Activated CD4-positive, alpha-beta T cell treated with anti-CD3 and anti-CD28 coated beads for 48 hours (primary cell): ENCODE results near the gene SH2D3C.
A peak's percentile ranks its signal among the peaks of the same experiment; 100 is the strongest.
"Not testable (repeated sequence)": the region's sequence is repeated elsewhere in the genome, so short reads cannot be mapped to it uniquely, and the experiment has no call there.

Source experiments
- DNase-seq: peaks from one replicate; pipeline ENCODE4 v3.0.0-alpha.2; 2020

Gene SH2D3C

GRCh38 chr9:127765418-127765817 is 13.0 kb downstream of the SH2D3C start:
- no peak for DNase-seq

GRCh38 chr9:127763918-127764384 is 14.5 kb downstream of the SH2D3C start:
- peak; percentile 52 for DNase-seq

DNA sequence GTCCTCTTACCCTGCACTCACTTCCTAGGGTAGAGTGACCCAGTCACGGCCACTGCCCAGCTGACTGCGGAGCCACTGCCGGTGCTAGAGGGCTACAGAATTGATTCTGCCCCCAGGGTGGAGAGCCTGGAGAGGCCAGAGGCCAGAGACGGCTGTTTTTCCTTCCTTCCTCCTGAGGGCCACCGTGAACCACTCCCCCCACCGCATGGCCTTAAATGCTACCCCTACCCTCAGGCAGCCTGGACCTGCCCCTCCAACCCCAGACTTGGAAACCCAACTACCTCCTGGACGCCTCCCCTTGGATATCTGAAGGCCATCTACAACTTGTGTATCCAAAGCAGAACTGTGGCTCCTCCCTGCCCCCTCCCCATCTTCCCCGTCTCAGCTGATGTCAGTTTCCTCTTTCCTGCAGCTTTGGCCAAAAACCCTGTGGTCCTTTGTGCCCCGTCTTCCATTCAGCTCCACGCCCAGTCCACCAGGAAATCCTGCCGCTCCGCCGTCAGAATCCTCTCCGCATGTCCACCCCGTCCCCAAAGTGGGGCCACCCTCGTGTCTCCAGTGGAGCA is 16.3 kb downstream of the SH2D3C start:
- DNase-seq: no peak

- no peak for DNase-seq
These were observed 16.9 kb downstream of the SH2D3C start for GRCh38 chr9:127761491-127761956.

GRCh38 chr9:127761061-127761460 is 17.4 kb downstream of the SH2D3C start:
- DNase-seq: no peak

DNA sequence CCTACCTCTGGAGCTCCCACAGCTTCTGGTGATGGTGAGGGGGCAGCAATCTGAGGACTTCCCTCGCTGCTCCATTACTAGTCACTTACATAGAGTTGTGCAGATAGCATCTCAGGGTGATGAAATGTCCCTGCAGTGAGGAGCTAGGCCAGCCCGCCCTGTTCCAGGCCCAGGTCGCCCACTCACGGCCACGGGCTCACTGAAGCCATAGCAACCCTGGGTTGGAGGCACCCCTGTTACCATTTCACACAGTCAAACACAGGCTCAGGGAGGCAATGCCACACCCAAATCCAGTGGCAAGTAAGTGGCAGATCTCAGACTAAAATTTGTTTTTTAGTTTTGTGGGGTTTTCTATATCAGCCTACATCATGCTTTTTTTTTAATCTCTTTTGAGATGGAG is 19.6 kb downstream of the SH2D3C start:
- no peak for DNase-seq

GRCh38 chr9:127756776-127757175 is 21.7 kb downstream of the SH2D3C start:
- DNase-seq: not testable (repeated sequence)

- no peak for DNase-seq
These were observed 22.2 kb downstream of the SH2D3C start for GRCh38 chr9:127756233-127756632.

GRCh38 chr9:127755061-127756060 is 23.1 kb downstream of the SH2D3C start:
- no peak for DNase-seq

DNA sequence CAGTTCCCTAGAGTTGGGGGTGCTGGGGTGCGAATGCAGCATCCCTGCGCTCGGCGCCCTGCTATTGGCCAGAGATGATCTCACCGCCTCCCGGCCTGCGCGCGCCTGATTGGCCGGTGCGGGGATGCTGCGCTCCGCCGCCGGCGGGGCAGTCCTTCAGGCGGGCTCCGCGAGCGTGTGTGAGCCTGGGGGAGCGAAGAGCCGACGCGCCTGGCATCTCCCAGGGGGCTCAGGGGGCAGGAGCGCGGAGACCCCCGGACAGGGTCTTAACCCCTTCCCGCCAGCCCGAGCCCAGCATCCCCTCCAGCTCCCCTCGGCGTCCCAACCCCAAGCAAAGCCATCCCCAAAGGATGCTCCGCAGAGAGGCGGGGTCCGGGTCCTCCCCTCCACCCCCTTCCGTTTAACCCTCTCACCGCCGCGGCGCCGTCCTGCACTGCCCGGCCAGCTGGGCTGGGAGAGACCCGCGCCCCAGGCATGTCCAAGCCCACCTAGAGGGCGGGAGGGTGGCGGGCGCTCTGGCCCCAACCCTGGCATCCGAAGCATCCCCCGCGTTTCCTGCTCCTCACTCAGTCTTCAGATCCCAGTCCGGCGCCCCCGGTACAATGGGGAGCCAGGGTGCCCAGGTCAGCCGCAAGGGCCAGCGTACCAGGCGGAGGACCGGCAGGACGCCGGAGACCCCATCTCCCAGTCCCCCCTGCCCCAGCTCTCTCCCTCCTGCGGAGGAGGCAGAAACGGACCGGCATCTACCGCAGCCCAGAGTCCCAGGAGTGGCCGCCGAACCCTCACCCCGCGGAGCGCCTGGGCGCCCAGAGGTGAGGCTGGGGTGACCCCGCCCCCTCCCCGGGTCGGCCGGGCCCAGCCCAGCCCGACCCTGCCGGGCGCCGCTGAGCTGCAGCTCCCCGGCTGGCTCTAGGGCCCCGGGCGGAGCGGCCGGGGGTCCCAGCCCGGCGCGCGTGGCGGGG is 24.1 kb downstream of the SH2D3C start:
- no peak for DNase-seq

GRCh38 chr9:127753622-127754021 is 24.8 kb downstream of the SH2D3C start:
- no peak for DNase-seq

DNA sequence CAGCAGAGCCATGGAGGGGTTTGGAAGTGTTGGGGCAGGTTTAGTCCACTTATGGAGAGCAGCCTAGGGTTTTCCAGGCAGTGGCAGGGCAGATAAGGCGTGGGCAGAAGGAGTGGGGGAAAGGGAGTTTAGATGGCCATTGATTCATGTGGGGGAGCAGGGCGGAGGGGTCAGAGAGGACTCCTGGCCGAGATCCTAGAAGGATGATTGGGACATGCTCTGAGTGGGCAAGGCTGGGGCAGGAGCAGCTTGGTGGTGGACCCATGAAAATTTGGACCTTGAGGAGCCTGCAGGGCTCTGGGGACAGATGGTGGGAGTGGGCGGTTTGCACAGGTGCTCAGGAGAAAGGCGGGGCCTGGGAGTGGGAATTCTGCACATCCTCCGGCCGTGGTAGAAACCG is 25.3 kb downstream of the SH2D3C start:
- DNase-seq: no peak

DNA sequence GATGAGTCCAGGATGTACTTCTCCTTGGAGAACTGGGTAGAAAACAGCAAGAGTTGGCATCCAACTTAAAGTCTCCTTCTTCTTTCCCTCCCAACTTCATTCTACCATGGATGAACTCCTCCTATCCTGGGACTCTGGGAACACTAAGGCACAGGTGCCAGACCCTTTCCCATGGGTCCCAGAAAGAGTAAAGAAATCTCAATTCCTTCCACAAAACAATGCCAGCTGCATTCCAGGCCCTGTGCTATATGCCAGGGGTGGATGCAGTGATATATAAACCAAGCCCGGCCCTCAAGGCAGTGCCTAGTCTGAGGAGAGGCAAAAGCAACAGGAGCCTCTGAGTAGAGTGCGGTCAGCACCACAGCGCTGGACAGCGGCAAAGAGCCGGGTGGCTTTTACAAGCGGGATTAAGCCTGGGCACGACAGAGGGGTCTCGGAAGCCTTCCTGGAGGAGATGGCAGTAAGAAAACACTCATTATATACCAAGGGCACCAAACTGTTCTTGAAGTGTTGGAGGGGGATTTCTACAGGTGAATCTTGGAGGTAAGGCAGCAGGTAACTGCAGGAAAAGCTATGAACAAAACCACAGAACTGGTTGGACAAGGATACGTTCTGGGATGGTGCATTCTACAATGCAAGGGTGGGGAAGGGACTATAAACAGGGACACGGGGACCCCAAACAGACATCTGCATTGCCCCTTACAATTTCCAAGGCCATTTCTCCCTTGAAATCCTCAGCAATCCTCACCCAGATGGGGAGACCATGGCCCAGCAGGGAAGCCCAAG is 27.0 kb downstream of the SH2D3C start:
- DNase-seq: no peak

DNA sequence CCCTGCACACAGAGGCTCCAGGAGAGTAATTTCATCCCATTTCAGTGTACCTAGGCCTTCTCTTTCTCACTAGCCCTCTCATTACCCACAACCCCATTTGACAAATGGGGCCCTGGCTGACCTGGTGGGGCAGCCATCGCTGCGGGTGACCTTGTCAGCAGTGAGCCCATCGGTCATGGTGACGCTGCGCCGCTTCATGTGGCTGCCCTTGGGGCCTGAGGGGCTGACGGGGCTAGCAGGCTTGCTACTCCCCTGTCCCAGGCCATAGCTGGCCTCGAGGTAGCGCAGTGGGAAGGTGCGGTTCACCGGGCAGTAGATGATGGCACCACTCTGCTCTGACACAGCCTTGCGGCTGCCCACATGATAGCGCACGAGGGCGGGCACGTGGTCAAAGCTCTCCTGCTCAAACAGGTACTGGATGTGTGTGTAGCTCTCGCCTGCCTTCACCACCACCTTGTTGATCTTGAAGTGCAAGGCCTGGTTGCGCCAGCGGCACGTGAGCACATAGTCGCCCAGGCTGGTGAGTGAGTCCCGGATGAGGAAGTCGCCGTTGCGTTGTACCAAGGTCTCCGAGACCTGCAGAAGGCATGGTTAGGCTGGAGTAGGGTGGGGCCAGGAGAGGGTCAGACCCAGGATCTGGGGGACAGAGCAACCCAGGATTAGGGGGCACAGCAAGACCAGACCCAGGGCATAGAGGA is 29.2 kb downstream of the SH2D3C start:
- no peak for DNase-seq

GRCh38 chr9:127746959-127747569 is 31.4 kb downstream of the SH2D3C start:
- no peak for DNase-seq

- no peak for DNase-seq
These were observed 33.9 kb downstream of the SH2D3C start for GRCh38 chr9:127744398-127745110.

DNA sequence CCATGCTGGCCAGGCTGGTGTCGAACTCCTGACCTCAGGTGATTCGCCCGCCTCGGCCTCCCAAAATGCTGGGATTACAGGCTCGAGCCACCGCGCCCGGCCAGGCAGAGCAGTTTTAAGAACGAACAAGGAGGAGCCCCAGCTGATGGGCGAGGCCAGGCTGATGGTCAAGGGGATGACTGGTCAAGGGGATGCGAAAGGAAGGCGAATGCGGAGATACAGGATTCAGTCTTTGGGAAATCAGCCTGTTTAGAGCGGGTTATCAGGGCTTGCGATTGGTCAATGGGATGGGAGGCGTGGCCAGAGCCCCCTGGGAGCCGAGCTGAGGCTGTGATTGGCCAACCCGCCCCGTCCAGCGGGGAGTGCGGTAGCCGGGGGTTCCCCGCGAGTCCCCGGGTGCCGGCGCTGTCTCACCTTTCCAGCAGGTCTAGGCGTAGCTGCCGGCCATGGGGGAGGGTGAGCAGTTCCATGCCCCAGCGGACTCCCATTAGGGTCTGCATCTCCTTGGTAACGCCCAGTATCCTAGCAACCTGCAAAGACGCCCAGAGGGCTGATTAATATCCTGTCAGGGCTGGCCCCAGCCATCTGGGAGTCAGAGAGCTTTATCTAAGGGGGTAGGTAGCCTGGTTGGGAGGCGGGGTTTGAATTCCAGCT is 35.9 kb downstream of the SH2D3C start:
- DNase-seq: no peak

- no peak for DNase-seq
These were observed 36.5 kb downstream of the SH2D3C start for GRCh38 chr9:127741831-127742434.
